GM23338 (cell line): Measurements from ENCODE around the gene EXOC3L1. TPM values are rescaled to one million over a fixed set of nuclear protein-coding genes. Genes with fewer than 3 reads are reported as not detected.

Source experiments
- ATAC-seq: fragments of 200-7000 bp; cut with Tn5 transposase; 3 replicates; pipeline ENCODE4 v1.9.1; 2020
- DNase-seq: peaks from one replicate; pipeline ENCODE4 v3.0.0-alpha.2; 2015; ENCODE audit warnings: low spot score
- H2AFZ ChIP-seq: fragments of 200-600 bp; sonication (generic); 2 replicates; pipeline ENCODE4 v1.8.0; 2016; ENCODE audit warnings: antibody characterized with exemption, mild to moderate bottlenecking, moderate library complexity
- H3F3A ChIP-seq: fragments of 200-600 bp; sonication (generic); replicated peaks from 2 replicates; pipeline ENCODE4 v1.8.0; 2017; ENCODE audit warnings: antibody characterized with exemption, mixed run types, low read depth
- H3K27ac ChIP-seq: fragments of 200-600 bp; sonication (generic); 2 replicates; pipeline ENCODE4 v1.6.1; 2016; ENCODE audit warnings: low read depth
- H3K27me3 ChIP-seq: fragments of 200-600 bp; sonication (generic); 2 replicates; pipeline ENCODE4 v1.8.0; 2016; ENCODE audit warnings: mild to moderate bottlenecking, mixed run types, moderate library complexity; ENCODE audit not compliant: insufficient read depth
- H3K36me3 ChIP-seq: fragments of 200-600 bp; sonication (generic); 2 replicates; pipeline ENCODE4 v1.8.0; 2016; ENCODE audit warnings: mild to moderate bottlenecking; ENCODE audit not compliant: insufficient read depth
- H3K4me1 ChIP-seq: fragments of 200-600 bp; sonication (generic); 2 replicates; pipeline ENCODE4 v1.8.0; 2016; ENCODE audit warnings: mild to moderate bottlenecking, moderate library complexity; ENCODE audit not compliant: insufficient read depth
- H3K4me2 ChIP-seq: fragments of 200-600 bp; sonication (generic); 2 replicates; pipeline ENCODE4 v1.7.1; 2017; ENCODE audit warnings: mixed run types
- H3K4me3 ChIP-seq: fragments of 200-600 bp; sonication (generic); 2 replicates; pipeline ENCODE4 v1.6.1; 2016; ENCODE audit warnings: mixed run types
- H3K79me2 ChIP-seq: fragments of 200-600 bp; sonication (generic); replicated peaks from 2 replicates; pipeline ENCODE4 v1.8.0; 2017; ENCODE audit warnings: mild to moderate bottlenecking; ENCODE audit not compliant: insufficient read depth
- H3K9me2 ChIP-seq: fragments of 200-600 bp; sonication (generic); 2 replicates; pipeline ENCODE4 v1.8.0; 2017; ENCODE audit not compliant: insufficient read depth
- H4K20me1 ChIP-seq: fragments of 200-600 bp; sonication (generic); replicated peaks from 2 replicates; pipeline ENCODE4 v1.8.0; 2017; ENCODE audit warnings: mild to moderate bottlenecking; ENCODE audit not compliant: insufficient read depth
- H3K27ac Mint-ChIP-seq: 2 replicates; pipeline ENCODE4 v1.8.0; 2020; ENCODE audit warnings: inconsistent platforms, mild to moderate bottlenecking, moderate library complexity, mixed read lengths
- H3K27me3 Mint-ChIP-seq: 3 replicates; pipeline ENCODE4 v1.8.0; 2022; ENCODE audit warnings: low read depth, mild to moderate bottlenecking, moderate library complexity, mixed read lengths, inconsistent platforms; ENCODE audit not compliant: insufficient read depth, poor library complexity
- H3K36me3 Mint-ChIP-seq: 3 replicates; pipeline ENCODE4 v1.8.0; 2021; ENCODE audit warnings: low read depth, mild to moderate bottlenecking, inconsistent platforms, moderate library complexity, mixed read lengths
- H3K4me1 Mint-ChIP-seq: 3 replicates; pipeline ENCODE4 v1.8.0; 2020; ENCODE audit warnings: mild to moderate bottlenecking, inconsistent platforms, mixed read lengths
- H3K4me3 Mint-ChIP-seq: 3 replicates; pipeline ENCODE4 v1.8.0; 2021; ENCODE audit warnings: moderate library complexity, mild to moderate bottlenecking, inconsistent platforms, mixed read lengths
- H3K9me3 Mint-ChIP-seq: 3 replicates; pipeline ENCODE4 v1.8.0; 2020; ENCODE audit warnings: moderate library complexity, mild to moderate bottlenecking, inconsistent platforms, mixed read lengths
- CREB1 ChIP-seq: fragments of 250-450 bp; sonication (Bioruptor Pico); IDR thresholded peaks from 2 replicates; pipeline ENCODE4 v1.5.0; 2020; ENCODE audit warnings: low read depth, mild to moderate bottlenecking, moderate library complexity
- CTCF ChIP-seq, 2 experiments: fragments of 200-600 bp in 1 of 2; sonication (generic) in 1 of 2; conservative IDR thresholded peaks; 2 replicates each; pipeline versions ENCODE4 v1.5.1 to v1.6.1; 2016 to 2017; ENCODE audit warnings: antibody characterized with exemption in 2 of 2, low read depth in 2 of 2, mild to moderate bottlenecking in 2 of 2, moderate library complexity in 1 of 2
- ETS1 ChIP-seq: IDR thresholded peaks from 2 replicates; pipeline ENCODE4 v1.6.1; 2016; ENCODE audit warnings: antibody characterized with exemption
- EZH2 ChIP-seq: fragments of 200-600 bp; sonication (generic); IDR thresholded peaks from one replicate; pipeline ENCODE4 v1.8.0; 2017; ENCODE audit warnings: antibody characterized with exemption, mild to moderate bottlenecking, low read depth; ENCODE audit not compliant: unreplicated experiment
- EZH2phosphoT487 ChIP-seq: fragments of 200-600 bp; sonication (generic); IDR thresholded peaks from one replicate; pipeline ENCODE4 v1.8.1; 2018; ENCODE audit warnings: antibody characterized with exemption; ENCODE audit not compliant: unreplicated experiment
- JUNB ChIP-seq: IDR thresholded peaks from one replicate; pipeline ENCODE4 v1.6.1; 2016; ENCODE audit warnings: antibody characterized with exemption; ENCODE audit not compliant: unreplicated experiment
- NANOG ChIP-seq: IDR thresholded peaks from 2 replicates; pipeline ENCODE4 v1.6.1; 2016; ENCODE audit warnings: antibody characterized with exemption, borderline replicate concordance
- POLR2AphosphoS5 ChIP-seq: IDR thresholded peaks from 2 replicates; pipeline ENCODE4 v1.6.1; 2016; ENCODE audit warnings: antibody characterized with exemption, low read depth
- REST ChIP-seq: IDR thresholded peaks from one replicate; pipeline ENCODE4 v1.6.1; 2018; ENCODE audit warnings: antibody characterized with exemption; ENCODE audit not compliant: unreplicated experiment
- STAT1 ChIP-seq: IDR thresholded peaks from one replicate; pipeline ENCODE4 v1.6.1; 2016; ENCODE audit warnings: antibody characterized with exemption; ENCODE audit not compliant: unreplicated experiment
- ZNF114 ChIP-seq: fragments of 250-450 bp; sonication (Bioruptor Pico); IDR thresholded peaks from 2 replicates; pipeline ENCODE4 v1.5.0; 2020; ENCODE audit warnings: mild to moderate bottlenecking, moderate library complexity
- ZNF331 ChIP-seq: fragments of 250-450 bp; sonication (Bioruptor Pico); IDR thresholded peaks from 2 replicates; pipeline ENCODE4 v1.5.0; 2020; ENCODE audit warnings: low read depth, mild to moderate bottlenecking, moderate library complexity
- ZNF462 ChIP-seq: fragments of 250-450 bp; sonication (Bioruptor Pico); IDR thresholded peaks from 2 replicates; pipeline ENCODE4 v1.5.0; 2020; ENCODE audit warnings: mild to moderate bottlenecking, moderate library complexity
- polyA plus RNA-seq: library from polyadenylated mRNA; unstranded; fragments of >200 nt; fragmentation: Nextera tagmentation; extraction: Ambion mirVana; gene quantifications from 2 replicates; pipeline ENCODE4 v1.2.1, GENCODE V29; 2016
- total RNA-seq: library from RNA; depleted of rRNA; stranded (reverse); fragments of >200 nt; shearing (Covaris generic); gene quantifications from 2 replicates; pipeline ENCODE4 v1.2.3, GENCODE V29; 2014

Gene EXOC3L1
- total and polyA plus RNA-seq, 2 experiments from 2014 or later, result 1.1 to 2.3 TPM

GRCh38 chr16:67191995-67192681, 2.2 kb upstream of the EXOC3L1 start, which contains the start of gene E2F4:
Gene E2F4 (plus strand): TSS chr16:67192155. CDS start chr16:67192228, 73 bp downstream.
- Histone ChIP-seq H3K4me3 (peak within 1 kb of the TSS; percentile 97), H2AFZ (peak within 1 kb of the TSS; percentile 96), H3K4me2 (peak within 1 kb of the TSS; percentile 98), H3K36me3 (peaks cover 20% of the 10 kb centered on the region; the same call in 1 of the 2 replicates), H3K27me3 (no peaks in the 10 kb centered on the region), H3K79me2 (peaks cover 21% of the 10 kb centered on the region), H3K27ac (no peak within 1 kb of the TSS), H3K9me2 (no peaks in the 10 kb centered on the region), H3K4me1 (peaks cover 7% of the 10 kb centered on the region; the same call in 1 of the 2 replicates), H3F3A (0 out of 2 replicates have a peak, but pooled peaks cover 12% of the 10 kb centered on the region), H4K20me1 (peaks cover 22% of the 10 kb centered on the region)
- Mint-ChIP-seq H3K9me3 (no peaks in the 10 kb centered on the region), H3K4me3 (peak within 1 kb of the TSS; percentile 93), H3K36me3 (peaks cover 39% of the 10 kb centered on the region), H3K4me1 (peaks cover 22% of the 10 kb centered on the region), H3K27me3 (peaks cover 9% of the 10 kb centered on the region), H3K27ac (peak within 1 kb of the TSS; percentile 53; the same call in 1 of the 2 replicates)
- TF ChIP-seq EZH2 (no peak), CREB1 (no peak), ZNF331 (CRISPR knock-in tag) (no peak), REST (no peak), NANOG (no peak), ZNF462 (CRISPR knock-in tag) (no peak), CTCF (conservative IDR thresholded peaks at IDR 0.05; ENCODE audit: low read depth in 2 of 2) (no peak), ZNF114 (CRISPR knock-in tag) (no peak), ETS1 (peak; percentile 86), POLR2AphosphoS5 (peak; percentile 73), STAT1 (no peak), EZH2phosphoT487 (no peak), JUNB (peak; percentile 100)
- DNase-seq, result peak; percentile 97
- ATAC-seq, result peak; percentile 97
